ENCODE data around the gene PLCXD1.
"Not testable (repeated sequence)": the region's sequence is repeated elsewhere in the genome, so short reads cannot be mapped to it uniquely, and the experiment has no call there.

The PLCXD1 gene

DNA sequence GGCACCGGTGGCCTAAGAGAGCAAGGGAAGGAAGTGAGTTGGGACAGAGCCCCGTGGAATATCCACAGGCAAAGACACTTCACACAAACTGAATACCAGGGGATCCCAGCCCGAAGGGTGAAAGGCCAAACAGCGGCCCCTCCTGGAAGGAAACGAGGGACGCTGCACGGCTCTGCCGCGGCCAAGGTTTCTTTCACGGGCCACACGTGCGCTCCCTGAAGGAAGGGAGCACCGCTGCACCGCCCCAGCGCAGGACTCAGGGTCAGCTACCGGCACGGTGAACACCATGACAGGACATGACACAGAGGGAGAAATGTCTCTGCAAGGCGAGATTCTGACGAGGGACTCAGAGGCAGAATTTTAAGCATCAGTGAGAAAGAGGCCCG is 69.0 kb downstream of the PLCXD1 start:
- no peak for TF ChIP-seq CTCF (conservative IDR thresholded peaks at IDR 0.05; ENCODE audit: low read depth, low read length)
- no peak for DNase-seq (ENCODE audit: low read depth)
- H3K4me3 ChIP-seq (ENCODE audit: low read depth, low read length): no peak overlapping the region

- H3K4me3 ChIP-seq (ENCODE audit: low read depth, low read length): no peak overlapping the region
- TF ChIP-seq CTCF (conservative IDR thresholded peaks at IDR 0.05; ENCODE audit: low read depth, low read length): no peak
- no peak for DNase-seq (ENCODE audit: low read depth)
Observed at GRCh38 chrX:350534-351323, 69.5 kb downstream of the PLCXD1 start.

DNA sequence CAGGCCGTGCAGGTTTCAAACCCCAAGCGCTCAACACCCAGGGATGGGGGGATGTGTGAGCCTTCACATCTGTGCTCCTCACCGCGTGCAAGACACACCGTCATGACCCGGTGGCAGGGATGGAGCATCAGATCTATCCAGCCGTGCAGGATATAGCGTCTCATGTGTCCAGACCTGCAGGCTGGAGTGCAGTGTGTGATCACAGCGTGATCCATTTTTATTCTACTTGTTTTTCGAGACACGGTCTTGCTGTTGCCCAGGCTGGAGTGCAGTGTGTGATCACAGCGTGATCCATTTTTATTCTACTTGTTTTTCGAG is 70.1 kb downstream of the PLCXD1 start:
- H3K4me3 ChIP-seq (ENCODE audit: low read depth, low read length); DNase-seq (ENCODE audit: low read depth): not testable (repeated sequence)

DNA sequence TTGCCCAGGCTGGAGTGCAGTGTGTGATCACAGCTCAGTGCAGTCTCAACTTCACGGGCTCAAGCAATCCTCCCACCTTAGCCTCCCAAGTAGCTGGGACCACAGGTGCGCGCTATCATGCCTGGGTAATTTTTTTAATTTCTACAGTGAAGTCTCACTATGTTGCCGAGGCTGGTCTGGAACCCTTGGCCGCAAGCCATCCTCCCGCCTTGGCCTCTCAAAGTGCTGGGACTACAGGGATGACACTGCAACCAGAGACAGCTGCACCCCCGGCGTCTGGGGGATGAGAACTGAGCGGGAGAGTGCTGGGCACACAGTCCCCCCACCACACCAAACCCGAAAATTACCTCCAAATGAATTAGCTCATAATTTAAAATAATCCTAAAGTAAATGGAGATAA is 70.6 kb downstream of the PLCXD1 start:
- no peak for TF ChIP-seq CTCF (conservative IDR thresholded peaks at IDR 0.05; ENCODE audit: low read depth, low read length)
- no peak for DNase-seq (ENCODE audit: low read depth)
- H3K4me3 ChIP-seq (ENCODE audit: low read depth, low read length): no peak overlapping the region

DNA sequence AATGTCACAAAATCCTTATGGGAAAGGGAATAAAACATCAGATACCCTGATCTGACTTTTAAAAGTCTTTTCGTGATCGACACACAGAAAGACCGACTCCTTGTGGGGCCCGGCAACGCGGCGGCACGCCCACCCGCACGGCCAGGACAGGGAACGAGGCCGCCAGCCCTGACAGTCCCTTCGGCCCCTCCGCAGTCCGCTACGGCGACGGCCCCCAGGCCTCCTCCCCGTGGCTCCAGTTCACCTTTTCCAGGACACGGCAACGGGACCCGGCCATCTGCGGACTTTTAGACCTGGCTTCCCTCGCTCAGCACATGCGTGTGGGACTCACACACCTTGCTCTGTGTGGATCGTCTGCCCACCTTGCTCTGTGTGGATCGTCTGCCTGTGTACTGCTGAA is 71.0 kb downstream of the PLCXD1 start:
- no peak for DNase-seq (ENCODE audit: low read depth)
- TF ChIP-seq CTCF (conservative IDR thresholded peaks at IDR 0.05; ENCODE audit: low read depth, low read length): no peak
- no peak overlapping the region for H3K4me3 ChIP-seq (ENCODE audit: low read depth, low read length)

DNA sequence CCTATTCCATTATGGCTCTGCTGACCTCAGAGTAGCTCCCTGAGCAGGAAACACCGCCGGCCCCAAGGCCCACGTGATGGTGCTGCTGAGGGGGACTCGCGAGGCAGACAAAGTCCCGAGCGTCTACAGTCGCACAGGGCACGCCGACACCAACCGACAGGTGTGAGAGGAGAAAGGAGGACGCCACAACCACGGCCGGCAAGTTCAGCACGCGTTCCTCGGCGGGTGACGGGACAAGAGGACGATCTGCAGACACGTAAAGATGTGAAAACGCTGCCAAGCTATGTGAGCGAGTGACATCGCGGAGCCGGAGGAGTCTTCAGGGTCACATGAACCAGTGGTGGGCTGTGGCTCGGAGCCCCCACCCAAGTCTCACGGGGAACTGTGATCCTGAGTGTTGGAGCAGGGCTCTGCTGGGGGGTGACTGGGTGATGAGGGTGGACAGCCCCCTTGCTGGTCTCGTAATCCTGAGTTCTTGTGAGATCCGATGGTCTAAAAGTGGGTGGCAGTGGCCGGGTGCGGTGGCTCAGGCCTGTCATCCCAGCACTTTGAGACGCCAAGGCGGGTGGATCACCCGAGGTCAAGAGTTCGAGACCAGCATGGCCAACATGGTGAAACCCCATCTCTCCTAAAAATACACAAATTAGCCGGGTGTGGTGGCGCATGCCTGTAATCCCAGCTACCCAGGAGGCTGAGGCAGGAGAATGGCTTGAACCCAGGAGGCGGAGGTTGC is 71.6 kb downstream of the PLCXD1 start:
- TF ChIP-seq CTCF (conservative IDR thresholded peaks at IDR 0.05; ENCODE audit: low read depth, low read length): no peak
- no peak overlapping the region for H3K4me3 ChIP-seq (ENCODE audit: low read depth, low read length)
- DNase-seq (ENCODE audit: low read depth): no peak

All from choroid plexus epithelial cell (primary cell).